Neural progenitor cell (in vitro differentiated cells): ENCODE data around the gene ENPEP. TPM values are rescaled to one million over a fixed set of nuclear protein-coding genes. Genes with fewer than 3 reads are reported as not detected.

Source experiments
- DNase-seq: peaks from one replicate; pipeline ENCODE4 v3.0.0-alpha.2; 2016; ENCODE audit warnings: low spot score
- H2AFZ ChIP-seq: fragments of 200-600 bp; sonication (generic); replicated peaks from 2 replicates; pipeline ENCODE4 v1.6.1; 2016; ENCODE audit warnings: antibody characterized with exemption
- H3F3A ChIP-seq: fragments of 200-600 bp; sonication (generic); 2 replicates; pipeline ENCODE4 v1.6.1; 2016; ENCODE audit warnings: antibody characterized with exemption, low read depth
- H3K27ac ChIP-seq: fragments of 200-600 bp; sonication (generic); 2 replicates; pipeline ENCODE4 v1.5.1; 2016; ENCODE audit warnings: mild to moderate bottlenecking
- H3K27me3 ChIP-seq: fragments of 200-600 bp; sonication (generic); 2 replicates; pipeline ENCODE4 v1.6.1; 2016; ENCODE audit warnings: mild to moderate bottlenecking, moderate library complexity
- H3K36me3 ChIP-seq: fragments of 200-600 bp; sonication (generic); 2 replicates; pipeline ENCODE4 v1.5.1; 2016
- H3K4me1 ChIP-seq: fragments of 200-600 bp; sonication (generic); 2 replicates; pipeline ENCODE4 v1.6.1; 2016; ENCODE audit warnings: mixed run types
- H3K4me2 ChIP-seq: fragments of 200-600 bp; sonication (generic); 2 replicates; pipeline ENCODE4 v1.6.1; 2016
- H3K4me3 ChIP-seq: fragments of 200-600 bp; sonication (generic); 2 replicates; pipeline ENCODE4 v1.5.1; 2016
- H3K79me2 ChIP-seq: fragments of 200-600 bp; sonication (generic); 2 replicates; pipeline ENCODE4 v1.6.1; 2016; ENCODE audit warnings: low read depth
- H3K9ac ChIP-seq: fragments of 200-600 bp; sonication (generic); 2 replicates; pipeline ENCODE4 v1.6.1; 2016
- H3K9me3 ChIP-seq: fragments of 200-600 bp; sonication (generic); 2 replicates; pipeline ENCODE4 v1.5.1; 2016; ENCODE audit warnings: low read depth
- H4K20me1 ChIP-seq: fragments of 200-600 bp; sonication (generic); 2 replicates; pipeline ENCODE4 v1.6.1; 2016; ENCODE audit warnings: low read depth
- H3K27ac Mint-ChIP-seq: 3 replicates; pipeline ENCODE4 v1.8.0; 2021; ENCODE audit warnings: mixed read lengths
- H3K27me3 Mint-ChIP-seq: 2 replicates; pipeline ENCODE4 v1.8.0; 2022; ENCODE audit warnings: low read depth, mild to moderate bottlenecking, inconsistent platforms, moderate library complexity, mixed read lengths; ENCODE audit not compliant: insufficient read depth
- H3K36me3 Mint-ChIP-seq: 3 replicates; pipeline ENCODE4 v1.8.0; 2021; ENCODE audit warnings: mixed read lengths
- H3K4me1 Mint-ChIP-seq: 3 replicates; pipeline ENCODE4 v1.8.0; 2021; ENCODE audit warnings: mixed read lengths
- H3K4me3 Mint-ChIP-seq: 3 replicates; pipeline ENCODE4 v1.8.0; 2021; ENCODE audit warnings: mild to moderate bottlenecking, moderate library complexity, mixed read lengths
- H3K9me3 Mint-ChIP-seq: 3 replicates; pipeline ENCODE4 v1.8.0; 2020; ENCODE audit warnings: mixed read lengths
- EZH2 ChIP-seq: fragments of 200-600 bp; sonication (generic); IDR thresholded peaks from 2 replicates; pipeline ENCODE4 v1.6.1; 2017; ENCODE audit warnings: antibody characterized with exemption, mild to moderate bottlenecking, moderate library complexity
- EZH2phosphoT487 ChIP-seq: fragments of 200-600 bp; sonication (generic); IDR thresholded peaks from 2 replicates; pipeline ENCODE4 v1.6.1; 2017; ENCODE audit warnings: antibody characterized with exemption
- total RNA-seq: library from RNA; depleted of rRNA; stranded (reverse); fragments of >200 nt; gene quantifications from 2 replicates; pipeline ENCODE4 v1.2.3, GENCODE V29; 2015; ENCODE audit warnings: low replicate concordance
- TF ChIP-seq, protein P1 (sequence below): fragments of 200-600 bp; sonication (generic); IDR thresholded peaks from 2 replicates; pipeline ENCODE4 v1.5.1; 2017; ENCODE audit warnings: antibody characterized with exemption, mild to moderate bottlenecking

ENPEP gene
- total RNA-seq, 1 donor from 2014 or later = 1.5 TPM

DNA sequence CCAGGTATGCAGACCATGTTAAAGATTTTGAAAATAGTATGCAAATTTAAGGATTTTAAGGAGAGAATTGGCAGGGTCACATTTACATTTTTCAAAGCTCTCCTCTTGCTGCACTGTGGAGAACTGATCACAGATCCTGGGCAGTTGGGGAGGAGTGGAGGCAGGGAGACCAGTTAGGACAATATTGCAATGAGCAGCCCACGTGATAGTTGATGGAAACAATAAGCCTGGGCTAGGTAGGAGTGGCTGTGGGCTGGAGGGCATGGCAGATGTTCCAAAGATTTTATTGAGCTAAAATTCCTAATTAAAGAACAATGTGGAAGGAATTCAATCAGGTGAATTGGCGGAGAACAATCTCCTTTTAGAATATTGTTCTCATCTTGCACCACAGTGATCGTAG, 50.6 kb downstream of the ENPEP start:
- Histone ChIP-seq H3K9ac (no peak overlapping the region), H2AFZ (no peak overlapping the region), H3K9me3 (no peaks in the 10 kb centered on the region), H3K79me2 (no peaks in the 10 kb centered on the region), H3K27me3 (no peaks in the 10 kb centered on the region), H3K4me2 (no peak overlapping the region), H4K20me1 (no peaks in the 10 kb centered on the region), H3K27ac (no peak overlapping the region), H3K4me1 (no peaks in the 10 kb centered on the region), H3K36me3 (no peaks in the 10 kb centered on the region), H3F3A (no peaks in the 10 kb centered on the region), H3K4me3 (no peak overlapping the region)
- no peak overlapping the region for H3K4me3 Mint-ChIP-seq
- DNase-seq = no peak
- no peak overlapping the region for H3K27ac Mint-ChIP-seq
- TF ChIP-seq EZH2phosphoT487 (no peak), EZH2 (no peak)
- TF ChIP-seq, protein P1, sequence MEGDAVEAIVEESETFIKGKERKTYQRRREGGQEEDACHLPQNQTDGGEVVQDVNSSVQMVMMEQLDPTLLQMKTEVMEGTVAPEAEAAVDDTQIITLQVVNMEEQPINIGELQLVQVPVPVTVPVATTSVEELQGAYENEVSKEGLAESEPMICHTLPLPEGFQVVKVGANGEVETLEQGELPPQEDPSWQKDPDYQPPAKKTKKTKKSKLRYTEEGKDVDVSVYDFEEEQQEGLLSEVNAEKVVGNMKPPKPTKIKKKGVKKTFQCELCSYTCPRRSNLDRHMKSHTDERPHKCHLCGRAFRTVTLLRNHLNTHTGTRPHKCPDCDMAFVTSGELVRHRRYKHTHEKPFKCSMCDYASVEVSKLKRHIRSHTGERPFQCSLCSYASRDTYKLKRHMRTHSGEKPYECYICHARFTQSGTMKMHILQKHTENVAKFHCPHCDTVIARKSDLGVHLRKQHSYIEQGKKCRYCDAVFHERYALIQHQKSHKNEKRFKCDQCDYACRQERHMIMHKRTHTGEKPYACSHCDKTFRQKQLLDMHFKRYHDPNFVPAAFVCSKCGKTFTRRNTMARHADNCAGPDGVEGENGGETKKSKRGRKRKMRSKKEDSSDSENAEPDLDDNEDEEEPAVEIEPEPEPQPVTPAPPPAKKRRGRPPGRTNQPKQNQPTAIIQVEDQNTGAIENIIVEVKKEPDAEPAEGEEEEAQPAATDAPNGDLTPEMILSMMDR = no peak
- H3K27me3 Mint-ChIP-seq = no peaks in the 10 kb centered on the region
- no peaks in the 10 kb centered on the region for H3K36me3 Mint-ChIP-seq
- no peaks in the 10 kb centered on the region for H3K9me3 Mint-ChIP-seq
- H3K4me1 Mint-ChIP-seq = no peaks in the 10 kb centered on the region

DNA sequence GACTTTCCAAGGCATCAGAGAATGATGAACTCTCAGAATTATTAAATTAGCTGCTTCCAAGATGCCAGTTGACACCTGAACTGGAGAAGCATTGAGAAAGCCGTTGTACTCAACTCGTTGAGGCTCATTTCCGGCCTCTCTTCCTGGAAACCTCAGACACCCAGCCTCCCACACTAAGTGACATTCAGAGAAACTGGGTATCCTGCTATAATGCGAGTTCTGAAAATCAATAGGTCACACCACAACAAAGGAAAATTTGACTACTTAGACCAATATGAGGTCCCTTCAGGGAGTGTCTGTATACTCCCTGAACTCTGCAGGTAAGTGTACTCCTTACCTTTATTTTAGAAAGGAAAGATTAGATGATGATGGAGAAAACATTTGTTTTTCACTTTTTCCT, 51.2 kb downstream of the ENPEP start:
- no peaks in the 10 kb centered on the region for H4K20me1 ChIP-seq
- no peaks in the 10 kb centered on the region for H3K4me1 ChIP-seq
- no peaks in the 10 kb centered on the region for H3K27me3 Mint-ChIP-seq
- H3K79me2 ChIP-seq = no peaks in the 10 kb centered on the region
- H3K36me3 Mint-ChIP-seq = no peaks in the 10 kb centered on the region
- no peaks in the 10 kb centered on the region for H3K9me3 Mint-ChIP-seq
- H3K9ac ChIP-seq = no peak overlapping the region
- no peak overlapping the region for H3K27ac ChIP-seq
- no peaks in the 10 kb centered on the region for H3F3A ChIP-seq
- DNase-seq = no peak
- H3K4me3 Mint-ChIP-seq = no peak overlapping the region
- H3K4me3 ChIP-seq = no peak overlapping the region
- no peaks in the 10 kb centered on the region for H3K27me3 ChIP-seq
- H3K36me3 ChIP-seq = no peaks in the 10 kb centered on the region
- no peak for TF ChIP-seq EZH2
- no peak for TF ChIP-seq EZH2phosphoT487
- TF ChIP-seq, protein P1 = no peak
- no peak overlapping the region for H3K4me2 ChIP-seq
- no peak overlapping the region for H3K27ac Mint-ChIP-seq
- no peak overlapping the region for H2AFZ ChIP-seq
- H3K4me1 Mint-ChIP-seq = no peaks in the 10 kb centered on the region
- no peaks in the 10 kb centered on the region for H3K9me3 ChIP-seq

GRCh38 chr4:110532901-110533589, 57.1 kb downstream of the ENPEP start:
- H3K4me1 ChIP-seq = no peaks in the 10 kb centered on the region
- H3K9ac ChIP-seq = no peak overlapping the region
- peaks cover 3% of the 10 kb centered on the region for H3K4me1 Mint-ChIP-seq
- H3K27me3 ChIP-seq = no peaks in the 10 kb centered on the region
- peaks cover 10% of the 10 kb centered on the region for H3K9me3 Mint-ChIP-seq
- no peak overlapping the region for H3K4me3 Mint-ChIP-seq
- H3K27ac Mint-ChIP-seq = no peak overlapping the region
- H3K27me3 Mint-ChIP-seq = no peaks in the 10 kb centered on the region
- H4K20me1 ChIP-seq = no peaks in the 10 kb centered on the region
- no peaks in the 10 kb centered on the region for H3K9me3 ChIP-seq
- no peak overlapping the region for H3K27ac ChIP-seq
- TF ChIP-seq, protein P1 = no peak
- TF ChIP-seq EZH2 (no peak), EZH2phosphoT487 (no peak)
- H3F3A ChIP-seq = no peaks in the 10 kb centered on the region
- no peak overlapping the region for H3K4me2 ChIP-seq
- DNase-seq = no peak
- H2AFZ ChIP-seq = no peak overlapping the region
- no peaks in the 10 kb centered on the region for H3K36me3 ChIP-seq
- no peak overlapping the region for H3K4me3 ChIP-seq
- no peaks in the 10 kb centered on the region for H3K79me2 ChIP-seq
- H3K36me3 Mint-ChIP-seq = no peaks in the 10 kb centered on the region
